ENCODE results near the gene TCN2.
A peak's percentile ranks its signal among the peaks of the same experiment; 100 is the strongest.
"Not testable (repeated sequence)": the region's sequence is repeated elsewhere in the genome, so short reads cannot be mapped to it uniquely, and the experiment has no call there.

TCN2 gene

DNA sequence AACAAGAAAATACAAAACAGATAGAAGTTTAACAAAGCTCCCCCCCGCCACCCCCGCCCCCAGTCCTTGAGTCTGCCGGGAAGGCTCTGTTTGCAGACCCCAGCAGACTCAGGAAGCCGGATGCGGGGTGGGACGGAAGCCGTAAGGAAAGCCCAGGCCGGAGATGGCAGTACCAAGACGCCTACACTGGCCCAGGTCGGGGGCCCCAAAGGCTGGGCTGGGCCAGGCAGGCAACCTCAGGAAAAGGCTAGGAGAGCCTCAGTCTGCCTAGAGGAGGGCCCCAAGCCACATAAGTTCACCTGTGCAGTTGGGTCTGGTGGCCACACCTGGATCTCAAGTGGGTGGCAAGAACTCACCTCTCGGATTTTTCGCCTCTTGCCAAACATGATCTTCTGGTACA lies 28.5 kb upstream of the TCN2 start:
- no peak for DNase-seq

- no peak for DNase-seq
Measured at GRCh38 chr22:30580896-30581295, 26.1 kb upstream of the TCN2 start.

DNA sequence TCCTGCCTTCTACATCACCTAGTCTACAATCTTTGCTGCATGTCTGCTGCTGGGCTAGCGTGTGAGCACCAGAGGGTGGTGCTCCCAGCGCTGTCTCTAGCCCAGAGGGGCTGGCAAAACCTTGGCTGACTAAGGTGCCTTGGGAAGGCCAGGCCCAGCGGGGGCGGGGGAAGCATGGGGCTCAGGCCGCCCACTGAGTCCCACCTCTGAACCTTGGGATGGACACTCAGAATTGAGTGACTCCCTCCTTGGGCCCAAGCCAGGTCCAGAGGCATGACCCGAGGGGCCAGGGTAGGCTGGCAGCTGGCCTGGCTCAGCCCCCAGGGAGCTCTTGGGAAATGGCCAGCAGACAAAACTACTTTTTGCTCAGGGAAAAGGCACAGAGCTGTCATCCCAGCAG lies 24.9 kb upstream of the TCN2 start:
- DNase-seq = no peak

GRCh38 chr22:30582788-30583545 lies 24.0 kb upstream of the TCN2 start:
- no peak for DNase-seq

DNA sequence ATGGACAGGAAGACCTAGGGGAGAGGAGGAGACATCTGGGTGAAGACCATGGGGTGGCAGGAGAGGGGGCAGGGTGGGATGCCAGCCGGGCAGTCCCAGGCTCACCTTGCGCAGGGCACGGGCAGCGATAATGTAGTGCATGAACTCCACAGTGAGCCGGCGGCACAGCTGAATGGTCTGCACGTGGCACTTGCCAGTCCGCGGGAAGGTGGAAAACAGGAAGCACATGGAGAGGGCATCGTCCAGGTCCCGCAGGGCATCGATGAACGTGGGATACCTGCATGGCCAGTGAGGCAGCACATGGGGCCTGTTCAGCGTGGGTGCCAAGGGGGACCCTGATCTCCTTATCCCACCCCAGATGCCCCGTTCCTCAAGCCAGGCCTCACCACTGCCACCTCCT lies 22.5 kb upstream of the TCN2 start:
- no peak for DNase-seq

GRCh38 chr22:30586414-30586813 lies 20.6 kb upstream of the TCN2 start:
- DNase-seq = no peak

GRCh38 chr22:30591191-30591587 lies 15.8 kb upstream of the TCN2 start:
- peak; percentile 4 for DNase-seq

DNA sequence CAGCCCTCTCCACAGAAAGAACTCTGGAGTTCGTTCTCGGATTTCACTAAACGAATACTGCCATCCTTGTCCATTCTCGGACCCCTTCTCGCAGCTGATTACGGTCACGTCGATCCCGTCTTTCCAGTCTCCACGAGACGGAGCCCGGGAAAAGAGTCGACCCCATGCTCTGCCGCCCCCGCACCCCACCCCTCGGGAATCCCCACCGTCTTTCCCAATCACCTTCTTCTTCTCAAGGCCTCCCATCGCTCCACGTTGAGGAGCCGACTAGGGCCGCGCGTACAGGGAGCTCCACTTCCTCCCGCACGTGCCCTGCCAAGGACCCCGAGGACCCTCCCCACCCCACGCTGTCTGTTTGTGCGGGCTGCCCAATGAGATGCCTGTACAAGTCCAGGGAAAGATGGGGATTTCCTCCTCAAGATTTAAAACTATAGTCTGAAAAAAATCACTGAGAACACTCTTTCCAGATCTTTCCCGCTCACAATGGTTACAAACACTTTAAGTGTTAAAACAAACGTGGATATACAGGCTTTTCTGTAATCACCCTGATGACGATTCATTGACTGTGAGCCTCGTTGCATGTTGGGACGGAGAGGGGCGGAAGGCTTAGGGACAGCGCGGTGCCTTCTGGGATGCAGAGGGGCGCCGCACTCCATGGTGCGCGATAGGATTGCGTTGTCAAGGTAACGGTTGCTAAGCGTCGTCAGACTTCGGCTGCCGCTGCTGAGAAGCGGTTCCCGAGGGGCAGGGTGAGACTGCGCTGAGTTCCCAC lies 15.2 kb upstream of the TCN2 start, which contains the start of gene PES1:
Gene PES1, minus strand, starts transcription at position 323 of the 772 bp plus-strand sequence. Its CDS starts 77 bp downstream, at position 246.
- DNase-seq = peak; percentile 98

- DNase-seq = not testable (repeated sequence)
Measured at GRCh38 chr22:30592360-30592713, 14.6 kb upstream of the TCN2 start.

DNA sequence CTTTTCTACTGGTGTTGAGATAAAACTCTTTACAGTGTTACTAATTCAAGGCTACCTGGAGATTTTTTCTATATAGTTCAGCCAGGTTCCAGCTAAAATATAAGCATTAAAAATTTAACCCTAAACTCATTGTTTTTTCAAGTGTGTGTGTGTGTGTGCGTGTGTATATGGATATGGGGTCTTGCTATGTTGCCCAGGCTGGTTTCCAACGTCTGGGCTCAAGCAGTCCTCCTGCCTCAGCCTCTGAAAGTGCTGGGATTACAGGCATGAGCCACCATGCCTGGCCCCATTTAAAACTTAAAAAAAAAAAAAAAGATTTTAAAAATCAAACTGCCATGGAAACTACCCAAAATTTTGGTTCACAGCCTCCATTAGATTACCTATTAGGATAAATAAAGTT lies 10.8 kb upstream of the TCN2 start:
- no peak for DNase-seq

DNA sequence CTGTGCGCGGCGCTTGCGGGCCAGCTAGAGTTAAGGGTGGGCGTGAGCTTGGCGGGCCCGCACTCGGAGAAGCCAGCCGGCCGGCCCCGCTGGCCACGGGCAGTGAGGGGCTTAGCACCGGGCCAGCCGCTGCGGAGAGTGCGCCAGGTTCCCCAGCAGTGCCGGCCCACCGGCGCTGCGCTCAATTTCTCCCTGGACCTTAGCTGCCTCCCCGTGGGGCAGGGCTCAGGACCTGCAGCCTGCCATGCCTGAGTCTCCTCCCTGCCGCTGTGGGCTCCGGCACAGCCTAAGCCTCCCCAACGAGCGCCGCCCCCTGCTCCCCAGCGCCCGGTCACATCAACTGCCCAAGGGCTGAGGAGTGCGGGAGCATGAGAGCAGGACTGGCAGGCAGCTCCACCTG lies 10.1 kb upstream of the TCN2 start:
- DNase-seq = no peak

GRCh38 chr22:30598986-30599385 lies 8.0 kb upstream of the TCN2 start:
- no peak for DNase-seq

- DNase-seq = peak; percentile 46
Measured at GRCh38 chr22:30600921-30601320, 6.1 kb upstream of the TCN2 start.

DNA sequence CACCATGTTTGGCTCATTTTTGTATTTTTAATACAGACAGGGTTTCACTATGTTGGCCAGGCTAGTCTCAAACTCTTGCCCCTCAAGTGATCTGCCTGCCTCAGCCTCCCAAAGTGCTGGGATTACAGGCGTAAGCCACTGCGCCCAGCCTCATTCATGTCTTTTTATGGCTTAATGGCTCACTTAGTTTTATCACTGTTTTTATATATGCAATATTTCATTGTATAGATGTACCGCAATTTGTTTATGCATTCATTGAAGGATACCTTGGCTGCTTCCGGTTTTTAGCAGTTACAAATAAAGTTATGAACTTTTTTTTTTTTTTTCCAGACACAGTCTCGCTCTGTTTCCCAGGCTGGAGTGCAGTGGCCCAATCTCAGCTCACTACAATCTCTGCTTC lies 5.5 kb upstream of the TCN2 start:
- DNase-seq = no peak

DNA sequence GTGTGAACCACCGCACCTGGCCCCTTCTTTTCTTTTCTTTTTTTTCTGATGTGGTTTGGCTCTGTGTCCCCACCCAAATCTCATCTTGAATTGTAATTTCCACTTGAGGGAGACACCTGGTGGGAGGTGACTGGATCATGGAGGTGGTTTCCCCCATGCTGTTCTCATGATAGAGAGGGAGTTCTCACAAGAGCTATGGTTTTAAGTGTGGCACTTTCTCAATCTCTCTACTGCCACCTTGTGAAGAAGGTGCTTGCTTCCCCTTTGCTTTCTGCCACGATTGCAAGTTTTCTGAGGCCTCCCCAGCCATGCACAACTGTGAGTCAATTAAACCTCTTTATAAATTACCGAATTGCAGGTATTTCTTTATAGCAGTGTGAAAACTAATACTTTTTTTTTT lies 4.9 kb upstream of the TCN2 start:
- DNase-seq = no peak

DNA sequence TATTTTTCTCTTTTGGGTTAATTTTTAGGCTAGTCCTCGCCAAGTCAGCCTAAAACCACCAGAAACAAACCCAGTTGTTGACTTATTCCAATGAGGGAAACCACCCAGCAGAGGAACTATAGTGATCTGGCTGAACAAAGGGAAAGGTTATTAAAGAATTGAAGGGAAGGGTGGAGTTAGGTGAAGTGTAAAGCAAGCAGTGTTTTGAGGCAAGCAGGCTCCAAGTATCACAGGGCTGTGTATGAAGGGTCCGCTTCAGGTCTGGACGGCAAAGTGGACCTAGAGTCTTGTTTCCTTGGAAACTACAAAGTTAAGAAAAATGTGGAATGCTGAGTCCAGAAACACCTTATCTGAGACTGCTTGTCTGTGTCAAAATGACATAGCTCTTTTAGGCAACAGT lies 3.2 kb upstream of the TCN2 start:
- DNase-seq = no peak

- no peak for DNase-seq
Measured at GRCh38 chr22:30604723-30605122, 2.3 kb upstream of the TCN2 start.

DNA sequence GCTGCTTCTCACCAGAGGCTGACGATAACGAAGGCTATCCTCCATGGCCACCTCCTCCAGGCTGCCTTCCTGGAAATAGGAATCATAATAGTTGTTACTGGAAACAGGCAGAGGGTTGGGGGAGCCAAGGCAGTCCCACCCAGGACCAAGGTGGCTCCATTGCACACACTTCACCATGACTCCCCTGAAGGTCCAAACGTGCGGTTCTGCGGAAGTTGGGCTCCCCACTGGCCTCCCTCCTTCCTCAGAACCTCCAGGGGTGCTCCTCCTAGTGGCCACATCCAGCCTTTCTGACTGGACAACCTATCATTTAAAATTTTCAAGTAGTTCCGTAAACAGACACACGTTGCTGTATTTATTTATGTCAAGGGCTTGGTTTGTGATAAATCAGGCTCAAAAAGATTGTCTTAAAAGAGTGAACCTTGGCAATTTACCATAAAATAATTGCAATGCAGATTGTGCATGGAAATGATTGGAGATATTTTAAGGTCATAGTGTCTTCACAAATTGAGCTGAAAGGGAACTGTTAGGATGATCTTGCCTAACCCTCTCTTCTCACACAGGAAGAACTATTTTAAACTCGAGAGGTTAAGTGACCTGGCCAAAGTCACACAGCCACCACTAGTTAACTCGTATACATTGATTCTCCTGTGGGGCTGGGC lies 1.4 kb upstream of the TCN2 start:
- DNase-seq = peak; percentile 62

DNA sequence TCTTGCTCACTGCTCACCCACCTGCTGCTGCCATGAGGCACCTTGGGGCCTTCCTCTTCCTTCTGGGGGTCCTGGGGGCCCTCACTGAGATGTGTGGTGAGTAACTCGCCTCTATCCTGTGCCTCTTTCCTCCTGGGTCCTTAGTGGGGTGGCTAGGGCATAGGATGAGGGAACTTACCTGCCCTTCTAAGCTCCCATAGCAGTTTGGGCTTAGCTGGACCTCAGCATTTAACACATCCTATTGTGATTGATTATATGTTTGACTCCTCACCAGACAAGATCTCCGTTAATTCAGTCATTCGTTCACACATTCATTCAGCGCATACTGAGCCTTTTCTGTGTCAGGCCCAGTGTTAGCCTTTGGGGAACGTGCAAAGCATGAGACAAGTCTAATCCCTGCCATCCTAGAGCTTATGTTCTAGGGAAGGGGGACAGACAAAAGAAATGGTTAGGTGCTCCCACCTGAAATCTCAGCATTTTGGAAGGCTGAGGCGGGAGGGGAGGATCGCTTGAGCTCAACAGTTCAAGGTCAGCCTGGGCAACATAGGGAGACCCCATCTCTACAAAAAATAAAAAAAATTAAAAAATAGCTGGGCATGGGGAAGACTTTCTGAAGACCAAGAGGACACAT lies 441 bp downstream of the TCN2 start:
- DNase-seq = no peak

- DNase-seq = no peak
Measured at GRCh38 chr22:30607939-30608338, 965 bp downstream of the TCN2 start.

DNA sequence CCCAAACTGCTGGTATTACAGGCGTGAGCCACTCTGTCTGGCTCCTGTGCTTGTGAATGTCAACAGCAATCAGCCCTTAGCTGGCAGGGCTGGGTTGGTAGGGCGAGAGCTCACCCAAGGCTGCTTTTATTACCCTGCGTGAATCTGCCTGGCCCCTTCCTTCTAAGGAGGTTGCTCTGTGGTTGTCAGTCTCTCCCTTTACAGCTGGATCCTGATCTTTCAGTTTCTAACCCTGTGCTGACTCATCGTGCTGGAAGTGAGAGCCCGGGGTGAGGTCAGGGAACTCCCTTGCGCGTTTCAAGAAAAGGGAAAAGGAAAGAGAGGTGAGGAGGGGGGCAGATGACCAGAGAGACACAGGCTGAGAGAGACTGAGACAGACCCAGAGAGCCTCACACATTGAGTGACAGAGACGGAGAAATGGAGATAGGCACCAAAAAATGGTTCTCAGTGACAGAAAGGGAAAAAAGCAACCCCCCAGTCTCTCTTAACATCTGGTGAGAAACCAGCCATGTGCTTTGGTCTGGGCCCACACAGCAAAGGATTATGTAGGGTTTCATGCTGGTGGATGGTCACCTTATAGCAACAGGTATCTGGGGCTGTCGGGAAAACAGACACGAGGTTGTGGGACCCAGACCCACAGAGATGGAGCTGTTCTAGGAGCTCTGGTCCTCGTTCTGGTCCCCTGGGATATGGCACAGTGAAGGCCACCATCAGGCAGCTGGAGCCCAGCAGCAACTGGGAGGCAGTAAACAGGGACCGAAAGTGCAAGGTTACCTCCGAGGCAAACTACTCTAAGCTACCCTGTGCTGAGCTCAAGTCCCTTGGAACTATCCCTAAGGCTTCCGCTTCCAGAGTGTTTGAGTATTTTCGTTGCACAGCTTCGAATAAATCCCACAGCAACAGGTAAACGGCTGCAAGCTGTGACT lies 2.5 kb downstream of the TCN2 start:
- peak; percentile 96 for DNase-seq

GRCh38 chr22:30610299-30610698 lies 3.3 kb downstream of the TCN2 start:
- peak; percentile 94 for DNase-seq

All from inflammatory macrophage treated with lipopolysaccharide for 4 hours (primary cell).